ENCODE measurements around the gene ENTREP1.

ENTREP1 gene

DNA sequence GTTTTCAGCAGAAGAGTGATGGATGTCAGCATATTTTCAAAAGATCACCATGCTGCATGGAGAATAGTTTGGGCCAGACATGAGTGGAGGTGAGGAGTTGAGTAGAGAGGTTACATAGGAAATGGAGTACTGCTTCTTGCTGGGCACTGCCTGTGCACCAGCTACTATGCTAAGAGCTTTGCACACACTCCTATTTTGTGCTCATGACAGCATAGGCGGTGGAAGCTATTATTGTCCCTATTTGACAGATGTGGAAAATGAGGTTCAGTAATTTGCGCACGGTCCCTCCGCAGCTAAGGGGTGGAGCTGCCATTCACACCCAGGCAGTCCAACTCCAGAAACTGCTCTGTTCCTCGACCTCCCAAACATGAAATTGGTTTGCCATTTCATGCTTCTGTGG lies 67.8 kb downstream of the ENTREP1 start:
- Histone ChIP-seq H2AFZ (ENCODE audit: low read depth, low read length) (no peak overlapping the region), H2AK5ac (ENCODE audit: low read length, severe bottlenecking) (no peak overlapping the region), H3K4me1 (ENCODE audit: control insufficient read depth, insufficient read depth, low read depth, low read length) (no peaks in the 10 kb centered on the region), H2BK12ac (ENCODE audit: low read length in 2 of 2) (no peak overlapping the region), H3K23ac (ENCODE audit: low read length in 2 of 2) (no peak overlapping the region), H3K18ac (ENCODE audit: low read depth in 1 of 2, low read length in 2 of 2) (no peak overlapping the region), H4K8ac (ENCODE audit: low read length) (no peak overlapping the region), H2BK15ac (ENCODE audit: low read depth, poor library complexity, severe bottlenecking) (no peak overlapping the region), H3K4me2 (ENCODE audit: low read length, poor library complexity, severe bottlenecking) (no peak overlapping the region), H2BK120ac (ENCODE audit: low read depth, low read length) (no peak overlapping the region), H3K14ac (ENCODE audit: low read length in 2 of 2) (peak overlapping the region in 1 of 2 experiments; percentile 8), H3K9ac (ENCODE audit: low read length) (no peak overlapping the region), H3K79me1 (replicated peaks; ENCODE audit: low read length, poor library complexity, severe bottlenecking) (no peaks in the 10 kb centered on the region), H3K36me3 (ENCODE audit: control insufficient read depth in 1 of 2, insufficient read depth in 2 of 2, low read depth in 1 of 2, low read length in 2 of 2) (no peaks in the 10 kb centered on the region), H3K4ac (ENCODE audit: low read depth in 1 of 2, low read length in 2 of 2) (no peak overlapping the region), H4K91ac (ENCODE audit: low read length) (no peak overlapping the region), H3K9me3 (ENCODE audit: control insufficient read depth, low read length) (no peaks in the 10 kb centered on the region), H3K4me3 (ENCODE audit: insufficient read depth in 1 of 2, low read depth in 1 of 2, low read length in 2 of 2) (no peak overlapping the region), H3K27me3 (ENCODE audit: control insufficient read depth in 1 of 2, insufficient read depth in 1 of 2, low read length in 2 of 2) (peaks cover 3 to 27% of the 10 kb centered on the region in 2 experiments), H3K27ac (ENCODE audit: low read length, poor library complexity, severe bottlenecking) (no peak overlapping the region), H2BK5ac (ENCODE audit: low read depth, low read length, poor library complexity, severe bottlenecking) (no peak overlapping the region)
- no peak for DNase-seq
- 96% methylated on average over 5 of the region's 5 CpGs for WGBS

DNA sequence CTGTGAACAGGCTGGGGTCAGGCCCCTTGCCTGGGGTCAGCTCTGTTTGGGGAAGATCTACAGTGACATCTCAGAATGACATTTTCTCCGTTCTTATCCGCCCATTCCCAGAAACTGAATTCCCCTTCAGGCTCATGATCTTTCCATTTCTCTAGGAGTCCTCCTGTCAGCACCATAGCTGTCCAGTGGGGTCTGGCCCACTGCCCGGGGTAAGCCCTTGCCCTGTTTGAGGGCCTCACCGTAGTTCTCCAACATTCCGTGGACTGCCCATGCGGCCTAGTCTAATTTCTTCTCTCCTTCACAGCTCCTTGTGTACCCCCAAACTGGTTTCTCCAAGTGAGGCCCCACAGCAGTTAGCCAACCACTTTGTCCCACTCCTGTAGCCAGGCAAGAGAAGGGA lies 68.4 kb downstream of the ENTREP1 start:
- H2BK15ac ChIP-seq (ENCODE audit: low read depth, poor library complexity, severe bottlenecking), result no peak overlapping the region
- DNase-seq, result no peak
- H3K4me2 ChIP-seq (ENCODE audit: low read length, poor library complexity, severe bottlenecking), result no peak overlapping the region
- no peak overlapping the region for H2AK5ac ChIP-seq (ENCODE audit: low read length, severe bottlenecking)
- H3K79me1 ChIP-seq (replicated peaks; ENCODE audit: low read length, poor library complexity, severe bottlenecking), result no peaks in the 10 kb centered on the region
- H3K36me3 ChIP-seq (ENCODE audit: control insufficient read depth in 1 of 2, insufficient read depth in 2 of 2, low read depth in 1 of 2, low read length in 2 of 2), result no peaks in the 10 kb centered on the region
- H3K4me3 ChIP-seq (ENCODE audit: insufficient read depth in 1 of 2, low read depth in 1 of 2, low read length in 2 of 2), result no peak overlapping the region
- no peak overlapping the region for H3K4ac ChIP-seq (ENCODE audit: low read depth in 1 of 2, low read length in 2 of 2)
- no peak overlapping the region for H3K23ac ChIP-seq (ENCODE audit: low read length in 2 of 2)
- no peak overlapping the region for H4K8ac ChIP-seq (ENCODE audit: low read length)
- 98% methylated on average over 6 of the region's 6 CpGs for WGBS
- H3K9me3 ChIP-seq (ENCODE audit: control insufficient read depth, low read length), result no peaks in the 10 kb centered on the region
- no peak overlapping the region for H2AFZ ChIP-seq (ENCODE audit: low read depth, low read length)
- H2BK5ac ChIP-seq (ENCODE audit: low read depth, low read length, poor library complexity, severe bottlenecking), result no peak overlapping the region
- no peak overlapping the region for H3K18ac ChIP-seq (ENCODE audit: low read depth in 1 of 2, low read length in 2 of 2)
- H3K27ac ChIP-seq (ENCODE audit: low read length, poor library complexity, severe bottlenecking), result no peak overlapping the region
- peaks cover 3 to 21% of the 10 kb centered on the region in 2 experiments for H3K27me3 ChIP-seq (ENCODE audit: control insufficient read depth in 1 of 2, insufficient read depth in 1 of 2, low read length in 2 of 2)
- H3K14ac ChIP-seq (ENCODE audit: low read length in 2 of 2), result no peak overlapping the region
- no peaks in the 10 kb centered on the region for H3K4me1 ChIP-seq (ENCODE audit: control insufficient read depth, insufficient read depth, low read depth, low read length)
- H4K91ac ChIP-seq (ENCODE audit: low read length), result no peak overlapping the region
- no peak overlapping the region for H2BK12ac ChIP-seq (ENCODE audit: low read length in 2 of 2)
- no peak overlapping the region for H2BK120ac ChIP-seq (ENCODE audit: low read depth, low read length)
- H3K9ac ChIP-seq (ENCODE audit: low read length), result no peak overlapping the region

- no peak overlapping the region for H3K14ac ChIP-seq (ENCODE audit: low read length in 2 of 2)
- no peak overlapping the region for H4K8ac ChIP-seq (ENCODE audit: low read length)
- H2BK5ac ChIP-seq (ENCODE audit: low read depth, low read length, poor library complexity, severe bottlenecking), result no peak overlapping the region
- no peak overlapping the region for H2AFZ ChIP-seq (ENCODE audit: low read depth, low read length)
- no peaks in the 10 kb centered on the region for H3K4me1 ChIP-seq (ENCODE audit: control insufficient read depth, insufficient read depth, low read depth, low read length)
- H3K9ac ChIP-seq (ENCODE audit: low read length), result no peak overlapping the region
- no peak overlapping the region for H2BK15ac ChIP-seq (ENCODE audit: low read depth, poor library complexity, severe bottlenecking)
- H3K4me3 ChIP-seq (ENCODE audit: insufficient read depth in 1 of 2, low read depth in 1 of 2, low read length in 2 of 2), result no peak overlapping the region
- no peaks in the 10 kb centered on the region for H3K36me3 ChIP-seq (ENCODE audit: control insufficient read depth in 1 of 2, insufficient read depth in 2 of 2, low read depth in 1 of 2, low read length in 2 of 2)
- no peak overlapping the region for H3K27ac ChIP-seq (ENCODE audit: low read length, poor library complexity, severe bottlenecking)
- no peak overlapping the region for H4K91ac ChIP-seq (ENCODE audit: low read length)
- no peak overlapping the region for H3K4me2 ChIP-seq (ENCODE audit: low read length, poor library complexity, severe bottlenecking)
- H3K79me1 ChIP-seq (replicated peaks; ENCODE audit: low read length, poor library complexity, severe bottlenecking), result no peaks in the 10 kb centered on the region
- no peak overlapping the region for H2BK12ac ChIP-seq (ENCODE audit: low read length in 2 of 2)
- 96% methylated on average over 5 of the region's 5 CpGs for WGBS
- H3K4ac ChIP-seq (ENCODE audit: low read depth in 1 of 2, low read length in 2 of 2), result no peak overlapping the region
- no peak overlapping the region for H2AK5ac ChIP-seq (ENCODE audit: low read length, severe bottlenecking)
- no peak for DNase-seq
- no peak overlapping the region for H3K23ac ChIP-seq (ENCODE audit: low read length in 2 of 2)
- H2BK120ac ChIP-seq (ENCODE audit: low read depth, low read length), result no peak overlapping the region
- H3K18ac ChIP-seq (ENCODE audit: low read depth in 1 of 2, low read length in 2 of 2), result no peak overlapping the region
- H3K27me3 ChIP-seq (ENCODE audit: control insufficient read depth in 1 of 2, insufficient read depth in 1 of 2, low read length in 2 of 2), result peaks cover 0 to 11% of the 10 kb centered on the region in 2 experiments
- no peaks in the 10 kb centered on the region for H3K9me3 ChIP-seq (ENCODE audit: control insufficient read depth, low read length)
Measured at GRCh38 chr9:69395718-69396117, 70.7 kb downstream of the ENTREP1 start.

- H3K4me2 ChIP-seq (ENCODE audit: low read length, poor library complexity, severe bottlenecking), result no peak overlapping the region
- H3K23ac ChIP-seq (ENCODE audit: low read length in 2 of 2), result no peak overlapping the region
- no peak overlapping the region for H3K4ac ChIP-seq (ENCODE audit: low read depth in 1 of 2, low read length in 2 of 2)
- H2BK5ac ChIP-seq (ENCODE audit: low read depth, low read length, poor library complexity, severe bottlenecking), result no peak overlapping the region
- WGBS, result 82% methylated on average over 2 of the region's 2 CpGs
- no peak overlapping the region for H2AFZ ChIP-seq (ENCODE audit: low read depth, low read length)
- H3K4me3 ChIP-seq (ENCODE audit: insufficient read depth in 1 of 2, low read depth in 1 of 2, low read length in 2 of 2), result no peak overlapping the region
- no peak overlapping the region for H3K9ac ChIP-seq (ENCODE audit: low read length)
- no peak overlapping the region for H3K14ac ChIP-seq (ENCODE audit: low read length in 2 of 2)
- H2AK5ac ChIP-seq (ENCODE audit: low read length, severe bottlenecking), result no peak overlapping the region
- H4K8ac ChIP-seq (ENCODE audit: low read length), result no peak overlapping the region
- H3K79me1 ChIP-seq (replicated peaks; ENCODE audit: low read length, poor library complexity, severe bottlenecking), result no peaks in the 10 kb centered on the region
- no peak overlapping the region for H3K18ac ChIP-seq (ENCODE audit: low read depth in 1 of 2, low read length in 2 of 2)
- H2BK15ac ChIP-seq (ENCODE audit: low read depth, poor library complexity, severe bottlenecking), result no peak overlapping the region
- DNase-seq, result no peak
- peaks cover 4% of the 10 kb centered on the region for H3K9me3 ChIP-seq (ENCODE audit: control insufficient read depth, low read length)
- no peak overlapping the region for H4K91ac ChIP-seq (ENCODE audit: low read length)
- no peak overlapping the region for H2BK120ac ChIP-seq (ENCODE audit: low read depth, low read length)
- H3K27ac ChIP-seq (ENCODE audit: low read length, poor library complexity, severe bottlenecking), result no peak overlapping the region
- H3K4me1 ChIP-seq (ENCODE audit: control insufficient read depth, insufficient read depth, low read depth, low read length), result no peaks in the 10 kb centered on the region
- peaks cover 4 to 11% of the 10 kb centered on the region in 2 experiments for H3K27me3 ChIP-seq (ENCODE audit: control insufficient read depth in 1 of 2, insufficient read depth in 1 of 2, low read length in 2 of 2)
- no peak overlapping the region for H2BK12ac ChIP-seq (ENCODE audit: low read length in 2 of 2)
- H3K36me3 ChIP-seq (ENCODE audit: control insufficient read depth in 1 of 2, insufficient read depth in 2 of 2, low read depth in 1 of 2, low read length in 2 of 2), result no peaks in the 10 kb centered on the region
Measured at GRCh38 chr9:69396759-69397158, 71.7 kb downstream of the ENTREP1 start.

Data from mesenchymal stem cell (in vitro differentiated cells and primary cell).